GM18868 (cell line): ENCODE measurements around the gene TYK2.
A peak's percentile ranks its signal among the peaks of the same experiment; 100 is the strongest.
"Not testable (repeated sequence)": the region's sequence is repeated elsewhere in the genome, so short reads cannot be mapped to it uniquely, and the experiment has no call there.

ENCODE experiments used
- ATAC-seq: cut with Tn5 transposase; IDR thresholded peaks from one replicate; pipeline ENCODE4 v1.9.1; 2021; ENCODE audit warnings: mild to moderate bottlenecking, moderate library complexity; ENCODE audit not compliant: unreplicated experiment

TYK2 gene

DNA sequence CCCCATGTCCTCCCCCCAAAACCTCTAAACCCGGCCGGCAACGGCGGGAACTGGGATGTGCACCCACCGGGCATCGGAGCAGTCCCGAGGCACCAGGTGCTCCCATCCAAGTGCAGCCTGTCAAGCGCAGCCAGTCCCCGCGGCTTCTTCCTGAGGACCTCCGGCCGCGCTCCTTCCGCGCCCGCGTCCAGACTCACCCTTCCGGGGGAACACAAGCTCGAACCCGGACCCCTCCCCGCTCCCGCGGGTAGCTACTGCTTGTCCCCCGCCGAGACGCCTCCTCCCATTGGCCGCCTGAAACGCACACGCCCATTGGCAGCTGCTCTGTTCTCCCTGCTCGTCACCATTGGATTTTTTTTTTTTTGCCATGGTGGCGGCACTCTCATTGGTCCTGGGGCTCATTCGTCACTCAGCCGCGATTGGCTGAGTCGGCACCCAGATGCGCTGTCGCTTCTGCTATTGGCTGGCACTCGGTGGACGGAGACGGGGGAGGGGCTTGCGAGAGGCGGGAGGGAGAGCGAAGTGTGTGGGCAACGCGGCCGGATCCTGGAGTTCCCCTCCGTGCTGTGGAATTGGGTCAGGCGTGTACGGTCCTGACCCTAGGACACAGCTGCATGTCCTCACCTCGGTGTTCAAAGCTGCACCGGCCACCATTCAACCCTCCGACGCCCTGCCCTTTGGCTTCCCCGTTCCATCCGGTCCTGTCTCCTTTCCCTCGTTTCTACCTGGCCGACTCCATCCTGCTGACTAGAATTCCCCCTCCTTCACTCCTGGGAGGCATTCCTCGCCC lies at the start of gene TYK2:
Gene TYK2 (minus strand): TSS at position 260 of the 790 bp plus-strand sequence. CDS start 2,166 bp downstream, outside the sequence.
- ATAC-seq: peak; percentile 94

DNA sequence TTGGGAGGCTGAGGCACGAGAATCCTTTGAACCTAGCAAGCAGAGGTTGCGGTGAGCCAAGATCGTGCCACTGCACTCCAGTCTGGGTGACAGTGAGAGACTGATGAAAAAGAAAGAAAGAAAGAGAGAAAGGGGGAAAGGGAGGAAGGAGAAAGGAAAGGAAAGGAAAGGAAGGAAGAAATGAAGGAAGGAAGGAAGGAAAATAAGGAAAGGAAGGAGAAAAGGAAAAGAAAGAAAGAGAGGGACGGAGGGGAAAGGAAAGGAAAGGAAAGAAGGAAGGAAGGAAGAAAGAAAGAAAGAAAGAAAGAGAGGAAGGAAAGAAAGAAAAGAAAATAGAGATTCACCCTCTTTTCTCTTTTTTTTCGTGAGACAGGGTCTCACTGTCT lies 48.6 kb upstream of the TYK2 start:
- ATAC-seq: no peak

- no peak for ATAC-seq
These were observed 46.8 kb upstream of the TYK2 start for GRCh38 chr19:10427169-10427568.

- no peak for ATAC-seq
These were observed 43.8 kb upstream of the TYK2 start for GRCh38 chr19:10424011-10424637.

DNA sequence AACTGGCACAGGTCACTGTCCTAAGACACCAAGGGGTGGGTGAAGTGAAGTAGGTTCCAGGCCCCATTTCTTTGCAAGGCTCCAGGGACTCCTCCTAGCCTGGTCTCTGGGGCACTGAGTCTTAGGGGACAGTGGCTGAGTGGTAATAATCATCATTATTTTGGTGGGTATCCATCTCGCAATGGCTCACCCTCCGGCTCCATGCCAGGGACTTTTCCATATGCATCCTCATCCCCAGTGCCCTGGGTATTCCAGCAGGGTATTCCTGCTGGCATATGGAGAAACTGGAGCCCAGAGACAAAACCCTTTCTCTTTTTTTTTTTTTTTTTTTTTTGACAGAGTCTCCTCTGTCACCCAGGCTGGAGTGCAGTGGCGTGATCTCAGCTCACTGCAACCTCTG lies 42.5 kb upstream of the TYK2 start:
- ATAC-seq: no peak

GRCh38 chr19:10422046-10422461 lies 41.7 kb upstream of the TYK2 start:
- ATAC-seq: no peak

GRCh38 chr19:10421240-10422045 lies 41.1 kb upstream of the TYK2 start:
- ATAC-seq: no peak

DNA sequence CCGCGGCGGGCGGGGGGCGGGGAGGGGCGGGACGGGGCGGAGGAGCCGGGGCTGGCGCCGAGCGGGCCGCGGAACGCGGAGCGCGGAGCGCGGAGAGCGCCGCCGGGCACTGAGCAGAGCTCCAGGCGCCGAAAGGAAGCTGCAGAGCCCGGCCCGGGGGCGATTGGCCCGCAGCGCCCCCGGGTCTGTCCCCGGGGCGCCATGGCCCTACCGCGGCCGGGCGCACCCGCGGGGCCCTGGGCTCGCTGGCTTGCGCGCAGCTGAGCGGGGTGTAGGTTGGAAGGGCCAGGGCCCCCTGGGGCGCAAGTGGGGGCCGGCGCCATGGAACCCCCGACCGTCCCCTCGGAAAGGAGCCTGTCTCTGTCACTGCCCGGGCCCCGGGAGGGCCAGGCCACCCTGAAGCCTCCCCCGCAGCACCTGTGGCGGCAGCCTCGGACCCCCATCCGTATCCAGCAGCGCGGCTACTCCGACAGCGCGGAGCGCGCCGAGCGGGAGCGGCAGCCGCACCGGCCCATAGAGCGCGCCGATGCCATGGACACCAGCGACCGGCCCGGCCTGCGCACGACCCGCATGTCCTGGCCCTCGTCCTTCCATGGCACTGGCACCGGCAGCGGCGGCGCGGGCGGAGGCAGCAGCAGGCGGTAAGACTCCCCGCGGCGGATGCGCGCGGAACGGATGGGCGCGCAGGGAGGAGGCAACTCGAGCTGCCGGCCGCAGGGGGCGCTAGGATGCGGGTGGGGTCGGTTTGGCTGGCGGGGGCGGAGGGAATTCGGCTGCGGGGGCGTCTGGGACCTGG lies 40.3 kb upstream of the TYK2 start, which contains the start of gene PDE4A:
Gene PDE4A (plus strand): TSS at position 95 of the 796 bp plus-strand sequence. CDS start 227 bp downstream, at position 322.
- ATAC-seq: no peak

GRCh38 chr19:10419646-10420443 lies 39.5 kb upstream of the TYK2 start:
- ATAC-seq: no peak

- no peak for ATAC-seq
These were observed 38.9 kb upstream of the TYK2 start for GRCh38 chr19:10419200-10419645.

GRCh38 chr19:10418485-10419199 lies 38.3 kb upstream of the TYK2 start:
- ATAC-seq: no peak

- no peak for ATAC-seq
These were observed 37.8 kb upstream of the TYK2 start for GRCh38 chr19:10418235-10418484.

GRCh38 chr19:10417541-10418234 lies 37.3 kb upstream of the TYK2 start:
- no peak for ATAC-seq

DNA sequence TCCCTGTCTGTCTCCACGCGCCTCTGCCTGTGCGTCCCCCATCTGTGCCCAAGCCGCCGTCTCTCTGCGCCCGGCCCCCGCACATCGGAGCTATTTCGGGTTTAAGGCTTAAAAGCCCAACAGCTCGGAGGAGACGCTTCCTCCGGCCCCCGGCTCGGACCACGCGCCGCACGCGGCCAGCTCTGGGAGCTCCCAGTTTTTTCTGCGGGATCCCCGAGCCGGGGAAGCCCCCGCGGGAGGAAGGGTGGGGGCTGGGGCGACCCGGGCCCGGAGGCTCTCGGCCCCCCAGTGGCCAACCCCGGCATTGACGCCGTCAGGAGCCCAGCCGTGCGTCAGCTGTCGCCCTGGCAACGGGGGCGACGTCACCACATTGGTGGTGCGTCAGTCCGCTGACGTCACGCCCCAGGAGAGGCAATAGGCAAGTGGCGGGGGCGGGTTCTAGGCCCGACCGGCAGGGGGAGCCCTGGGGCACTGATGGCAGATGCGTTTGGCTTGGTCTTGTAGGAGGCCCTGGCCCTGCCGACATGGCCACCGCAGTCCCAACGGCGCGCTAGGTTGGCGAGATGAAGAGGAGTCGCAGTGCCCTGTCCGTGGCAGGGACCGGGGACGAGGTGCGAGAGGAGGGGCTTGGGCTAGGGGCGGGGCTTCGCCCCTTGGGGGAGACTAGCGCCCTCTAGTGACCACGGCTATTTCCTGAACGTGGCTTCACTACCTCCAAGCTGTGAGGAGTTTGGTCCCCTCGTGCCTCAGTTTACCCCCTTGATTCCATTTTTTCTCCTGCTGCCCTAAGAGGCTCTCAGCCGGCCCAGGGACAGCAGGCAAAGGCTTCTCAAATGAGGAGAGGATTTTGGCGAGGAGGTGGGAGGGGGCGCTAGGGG lies 36.2 kb upstream of the TYK2 start:
- ATAC-seq: peak; percentile 53

GRCh38 chr19:10416083-10416379 lies 35.7 kb upstream of the TYK2 start:
- ATAC-seq: no peak

DNA sequence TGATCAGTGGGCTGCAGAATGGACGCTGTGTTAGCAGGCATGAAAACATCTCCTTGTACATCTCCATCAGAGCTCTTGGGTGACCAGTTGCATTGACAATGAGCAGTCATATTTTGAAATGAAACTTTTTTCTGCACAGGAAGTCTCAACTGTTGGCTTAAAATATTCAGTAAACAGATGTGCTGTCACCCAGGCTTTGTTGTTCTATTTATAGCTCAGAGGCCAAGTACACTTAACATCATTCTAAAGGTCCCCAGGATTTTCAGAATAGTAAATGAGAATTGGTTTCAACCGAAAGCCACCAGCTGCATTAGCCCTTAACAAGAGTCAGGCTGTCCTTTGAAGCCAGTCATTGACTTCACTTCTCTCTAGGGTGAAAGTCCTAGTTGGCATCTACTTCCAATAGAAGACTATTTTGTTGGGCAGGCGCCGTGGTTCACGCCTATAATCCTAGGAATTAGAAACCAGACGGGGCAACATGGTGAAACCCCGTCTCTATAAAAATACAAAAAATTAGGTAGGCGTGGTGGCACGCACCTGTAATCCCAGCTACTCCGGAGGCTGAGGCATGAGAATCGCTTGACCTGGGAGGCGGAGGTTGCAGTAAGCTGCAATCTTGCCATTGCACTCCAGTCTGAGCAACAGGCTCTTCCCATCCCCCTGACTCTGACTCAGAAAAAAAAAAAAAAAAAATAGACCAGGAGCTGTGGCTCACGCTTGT lies 32.0 kb upstream of the TYK2 start:
- ATAC-seq: peak; percentile 44

- not testable (repeated sequence) for ATAC-seq
These were observed 30.9 kb upstream of the TYK2 start for GRCh38 chr19:10411224-10411623.
